ENCODE results near the gene STARD3.

DNA sequence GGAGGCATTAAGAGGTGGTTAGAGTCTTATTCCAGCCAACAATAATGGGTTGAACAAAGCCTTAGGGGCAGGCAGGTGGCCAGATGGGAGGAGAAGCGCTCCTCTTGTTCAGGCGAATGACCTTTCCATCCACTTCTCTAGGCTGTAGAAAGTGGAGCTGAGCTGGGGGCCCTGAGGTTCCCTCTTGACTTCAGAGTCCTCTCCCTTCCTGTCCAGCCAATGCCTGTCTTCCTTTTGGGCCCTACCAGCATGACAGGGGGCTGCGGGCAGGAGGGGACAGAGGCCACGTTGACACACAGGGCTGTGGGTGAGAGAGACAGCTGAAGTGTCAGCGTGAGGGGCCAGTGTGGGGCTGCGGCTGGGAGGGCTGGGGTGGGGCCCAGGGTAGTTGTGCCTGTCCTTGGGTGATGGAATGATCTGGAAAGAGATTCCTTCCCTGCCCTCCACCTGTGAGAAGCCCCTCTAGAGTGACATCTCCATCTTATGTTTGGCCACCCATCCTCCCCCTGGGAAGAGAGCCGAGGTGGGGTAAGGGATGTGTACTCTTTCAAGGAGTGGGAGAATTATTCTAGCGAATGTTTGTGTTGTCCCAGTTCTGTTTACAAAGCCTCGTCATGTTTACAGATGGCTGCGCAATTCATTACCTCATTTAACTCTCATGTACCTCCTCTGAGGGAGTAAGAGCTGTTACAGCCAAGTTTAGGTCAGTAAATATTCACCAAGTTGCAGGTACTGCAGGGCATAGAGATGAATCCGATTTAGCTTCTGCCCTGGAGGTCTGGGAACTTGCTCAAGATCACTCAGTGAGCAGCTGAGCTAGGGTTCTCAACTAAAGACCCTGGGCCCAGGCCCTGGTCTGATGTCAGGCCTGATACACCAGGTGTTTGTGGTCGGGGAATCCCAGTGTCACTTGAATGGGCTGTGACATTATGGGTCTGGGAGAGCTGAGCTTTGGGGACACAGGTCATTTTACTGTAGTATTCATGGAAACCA is 66.3 kb downstream of the STARD3 start:
- TF ChIP-seq CHCHD3 (CRISPR knock-in tag; IDR thresholded peaks at IDR 0.05) = no peak
- TF ChIP-seq ZNF660 (CRISPR knock-in tag; IDR thresholded peaks at IDR 0.05; ENCODE audit: borderline replicate concordance, low read depth) = no peak
- no peak; the same call in 1 of the 2 replicates for TF ChIP-seq ETV5 (CRISPR knock-in tag; IDR thresholded peaks at IDR 0.05; ENCODE audit: borderline replicate concordance)
- peak; percentile 38 for TF ChIP-seq XRCC5 (optimal IDR thresholded peaks at IDR 0.05; ENCODE audit: low read length)
- TF ChIP-seq, protein P1, sequence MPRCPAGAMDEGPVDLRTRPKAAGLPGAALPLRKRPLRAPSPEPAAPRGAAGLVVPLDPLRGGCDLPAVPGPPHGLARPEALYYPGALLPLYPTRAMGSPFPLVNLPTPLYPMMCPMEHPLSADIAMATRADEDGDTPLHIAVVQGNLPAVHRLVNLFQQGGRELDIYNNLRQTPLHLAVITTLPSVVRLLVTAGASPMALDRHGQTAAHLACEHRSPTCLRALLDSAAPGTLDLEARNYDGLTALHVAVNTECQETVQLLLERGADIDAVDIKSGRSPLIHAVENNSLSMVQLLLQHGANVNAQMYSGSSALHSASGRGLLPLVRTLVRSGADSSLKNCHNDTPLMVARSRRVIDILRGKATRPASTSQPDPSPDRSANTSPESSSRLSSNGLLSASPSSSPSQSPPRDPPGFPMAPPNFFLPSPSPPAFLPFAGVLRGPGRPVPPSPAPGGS (CRISPR knock-in tag; IDR thresholded peaks at IDR 0.05) = 0 out of 2 replicates have a peak, but pooled peaks have one; percentile 47
- TF ChIP-seq, protein P2, sequence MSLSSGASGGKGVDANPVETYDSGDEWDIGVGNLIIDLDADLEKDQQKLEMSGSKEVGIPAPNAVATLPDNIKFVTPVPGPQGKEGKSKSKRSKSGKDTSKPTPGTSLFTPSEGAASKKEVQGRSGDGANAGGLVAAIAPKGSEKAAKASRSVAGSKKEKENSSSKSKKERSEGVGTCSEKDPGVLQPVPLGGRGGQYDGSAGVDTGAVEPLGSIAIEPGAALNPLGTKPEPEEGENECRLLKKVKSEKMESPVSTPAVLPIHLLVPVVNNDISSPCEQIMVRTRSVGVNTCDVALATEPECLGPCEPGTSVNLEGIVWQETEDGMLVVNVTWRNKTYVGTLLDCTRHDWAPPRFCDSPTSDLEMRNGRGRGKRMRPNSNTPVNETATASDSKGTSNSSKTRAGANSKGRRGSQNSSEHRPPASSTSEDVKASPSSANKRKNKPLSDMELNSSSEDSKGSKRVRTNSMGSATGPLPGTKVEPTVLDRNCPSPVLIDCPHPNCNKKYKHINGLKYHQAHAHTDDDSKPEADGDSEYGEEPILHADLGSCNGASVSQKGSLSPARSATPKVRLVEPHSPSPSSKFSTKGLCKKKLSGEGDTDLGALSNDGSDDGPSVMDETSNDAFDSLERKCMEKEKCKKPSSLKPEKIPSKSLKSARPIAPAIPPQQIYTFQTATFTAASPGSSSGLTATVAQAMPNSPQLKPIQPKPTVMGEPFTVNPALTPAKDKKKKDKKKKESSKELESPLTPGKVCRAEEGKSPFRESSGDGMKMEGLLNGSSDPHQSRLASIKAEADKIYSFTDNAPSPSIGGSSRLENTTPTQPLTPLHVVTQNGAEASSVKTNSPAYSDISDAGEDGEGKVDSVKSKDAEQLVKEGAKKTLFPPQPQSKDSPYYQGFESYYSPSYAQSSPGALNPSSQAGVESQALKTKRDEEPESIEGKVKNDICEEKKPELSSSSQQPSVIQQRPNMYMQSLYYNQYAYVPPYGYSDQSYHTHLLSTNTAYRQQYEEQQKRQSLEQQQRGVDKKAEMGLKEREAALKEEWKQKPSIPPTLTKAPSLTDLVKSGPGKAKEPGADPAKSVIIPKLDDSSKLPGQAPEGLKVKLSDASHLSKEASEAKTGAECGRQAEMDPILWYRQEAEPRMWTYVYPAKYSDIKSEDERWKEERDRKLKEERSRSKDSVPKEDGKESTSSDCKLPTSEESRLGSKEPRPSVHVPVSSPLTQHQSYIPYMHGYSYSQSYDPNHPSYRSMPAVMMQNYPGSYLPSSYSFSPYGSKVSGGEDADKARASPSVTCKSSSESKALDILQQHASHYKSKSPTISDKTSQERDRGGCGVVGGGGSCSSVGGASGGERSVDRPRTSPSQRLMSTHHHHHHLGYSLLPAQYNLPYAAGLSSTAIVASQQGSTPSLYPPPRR (CRISPR knock-in tag; IDR thresholded peaks at IDR 0.05; ENCODE audit: borderline replicate concordance) = peak; percentile 85
- TF ChIP-seq HMG20A (CRISPR knock-in tag; IDR thresholded peaks at IDR 0.05; ENCODE audit: borderline replicate concordance) = peak; percentile 63
- peak; percentile 98 for TF ChIP-seq FOXP1 (IDR thresholded peaks at IDR 0.05)
- TF ChIP-seq FOXP1 (CRISPR knock-in tag; IDR thresholded peaks at IDR 0.05) = peak; percentile 99
- peak; percentile 81 for TF ChIP-seq MAX (IDR thresholded peaks at IDR 0.05)
- no peak for TF ChIP-seq RNF2 (conservative IDR thresholded peaks at IDR 0.05; ENCODE audit: low read depth)
- no peak for TF ChIP-seq POLR2AphosphoS2 (IDR thresholded peaks at IDR 0.05; ENCODE audit: low read depth, low read length)
- peak; percentile 38; the same call in 1 of the 2 replicates for TF ChIP-seq ZFY (CRISPR knock-in tag; IDR thresholded peaks at IDR 0.05)

Data from HepG2 (cell line).